ENCODE results near the gene SPATA2L.

- TF ChIP-seq CTCF (IDR thresholded peaks at IDR 0.05) (no peak), ZFX (IDR thresholded peaks at IDR 0.05; ENCODE audit: borderline replicate concordance) (no peak)
Measured at GRCh38 chr16:89721546-89722391, 20.3 kb upstream of the SPATA2L start.

All from 22Rv1 (cell line).